NCI-H524 treated with DMSO at 0.1 percent for 48 hours (cell line): Measurements from ENCODE around the gene RAB43.

Experiments
- DNase-seq: peaks from one replicate; lab custom pipeline; 2025; lab: John Stamatoyannopoulos, UW

The RAB43 gene

DNA sequence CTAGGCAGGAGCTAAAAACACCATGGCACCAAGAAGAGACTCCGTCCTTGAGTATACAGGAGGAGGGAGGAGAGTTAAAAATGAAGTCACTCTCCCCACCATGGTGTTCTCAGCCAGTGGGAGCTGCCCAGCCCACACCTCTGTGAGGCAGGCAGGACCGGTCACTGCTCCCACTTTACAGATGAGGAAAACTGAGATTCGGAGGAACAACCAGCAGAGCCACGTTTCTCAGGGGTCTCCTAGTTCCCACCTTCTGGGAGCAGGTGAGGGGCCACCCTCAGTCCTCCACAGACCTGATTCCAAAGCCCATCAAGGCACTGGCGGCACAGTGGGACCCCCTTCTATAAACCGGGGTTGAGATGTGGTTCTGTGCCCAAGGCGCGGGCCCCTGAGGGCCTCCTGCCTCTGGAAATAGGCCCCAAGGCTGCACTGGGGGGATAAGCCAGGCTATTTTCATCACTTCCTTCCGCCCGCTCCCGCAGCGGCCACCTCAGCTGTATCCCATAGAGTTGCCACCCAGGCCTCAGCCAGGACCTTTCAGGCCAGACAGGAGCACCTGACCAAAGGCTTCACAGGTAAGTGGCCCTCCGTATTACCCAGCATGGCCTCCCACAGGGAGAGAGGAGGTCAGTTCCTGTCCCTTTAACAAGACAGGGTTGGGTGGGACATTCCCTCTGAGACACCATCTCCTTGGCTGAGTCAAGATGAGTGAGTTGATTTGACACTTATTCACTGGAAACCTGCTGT, 61.2 kb downstream of the RAB43 start, which contains the start of gene GP9:
Gene GP9, plus strand, starts transcription at position 504 of the 747 bp plus-strand sequence. CDS start 961 bp downstream, outside the sequence.
- no peak for DNase-seq

DNA sequence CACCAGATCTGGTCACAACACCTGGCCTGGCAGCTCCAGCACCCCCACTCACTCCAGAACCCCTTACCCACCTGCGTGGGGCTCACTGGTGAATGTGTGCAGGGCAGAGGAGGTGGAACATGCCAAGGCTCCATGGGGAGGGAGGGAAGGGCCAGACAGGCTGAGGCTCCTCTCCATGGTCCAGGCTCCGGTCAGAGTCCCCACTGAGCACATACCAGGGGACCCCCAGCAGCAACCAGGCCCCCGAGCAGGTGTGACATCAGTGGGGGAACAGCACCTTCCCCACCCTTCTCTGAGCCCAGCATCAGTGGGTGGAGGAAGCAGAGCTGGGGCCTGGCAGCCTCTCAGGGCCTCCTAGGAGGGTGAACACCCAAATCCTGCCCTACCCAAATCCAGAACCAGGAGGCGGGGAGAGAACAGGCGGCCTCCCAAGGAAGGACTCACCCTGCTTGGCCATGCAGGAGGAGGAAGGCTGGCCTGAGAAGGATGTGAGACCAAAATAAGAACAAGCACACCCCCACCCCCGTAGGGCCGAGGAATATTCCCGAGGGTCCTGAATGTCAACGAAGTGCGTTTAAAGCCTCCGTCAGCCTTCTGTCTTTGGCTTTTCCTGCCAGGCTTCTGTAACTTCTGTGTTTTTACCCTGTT, 62.2 kb downstream of the RAB43 start:
- DNase-seq: no peak

GRCh38 chr3:129058441-129059200, 63.0 kb downstream of the RAB43 start:
- no peak for DNase-seq

GRCh38 chr3:129057249-129057648, 64.4 kb downstream of the RAB43 start:
- no peak for DNase-seq

DNA sequence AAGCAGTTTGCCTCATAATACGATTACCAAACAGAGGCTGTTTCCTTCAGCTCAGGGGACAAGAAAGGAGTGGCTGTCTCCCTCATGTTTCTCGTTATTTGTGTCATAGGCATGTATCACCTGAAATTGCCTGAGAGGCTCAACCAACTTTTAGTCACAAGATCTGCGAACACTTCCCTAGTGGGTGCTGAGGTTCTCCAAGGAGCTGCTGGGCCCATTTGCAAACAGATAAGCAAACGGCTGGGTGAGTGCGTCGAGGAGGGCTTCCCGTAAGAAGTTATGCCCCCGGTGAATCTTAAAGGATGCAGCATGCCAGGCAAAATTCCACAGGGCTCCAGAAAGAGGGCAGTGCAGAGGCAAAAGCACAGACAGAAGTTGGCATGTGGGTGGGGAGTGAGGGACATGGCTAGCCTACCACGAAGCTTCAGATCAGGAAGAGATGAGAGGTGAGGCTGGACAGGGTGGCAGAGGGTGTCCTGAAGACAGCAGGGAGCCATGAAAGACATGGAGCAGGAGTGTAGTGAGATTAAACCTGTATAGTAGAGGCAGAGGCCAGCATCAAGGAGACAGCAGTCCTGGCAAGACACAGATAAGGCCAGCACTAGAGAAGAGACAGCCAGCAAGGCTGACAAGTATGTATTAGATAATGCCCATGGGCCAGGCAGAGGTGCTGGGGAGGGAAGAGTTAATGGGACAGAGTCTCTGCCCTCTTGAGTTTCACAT, 65.0 kb downstream of the RAB43 start:
- DNase-seq: no peak

- no peak for DNase-seq
Measured at GRCh38 chr3:129054605-129055104, 66.9 kb downstream of the RAB43 start.

DNA sequence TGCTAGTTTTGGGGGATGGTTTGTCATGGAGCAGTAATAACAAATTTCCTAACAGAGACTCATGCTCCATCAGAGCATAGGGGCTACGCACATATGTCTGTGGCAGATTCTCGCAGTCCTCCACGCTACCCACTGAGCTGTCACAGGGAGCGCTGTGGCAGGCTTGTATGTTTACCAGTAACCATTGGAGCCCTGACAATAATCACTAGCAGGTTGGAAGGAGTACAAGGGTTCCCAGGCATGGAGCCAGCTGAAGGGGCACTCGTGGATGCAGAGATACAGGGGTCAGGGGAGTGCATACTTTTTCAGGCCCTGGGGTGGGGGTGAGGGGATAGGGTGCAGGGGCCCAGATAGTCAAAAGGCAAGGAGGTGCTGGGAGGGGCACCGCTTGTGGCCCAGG, 68.9 kb downstream of the RAB43 start:
- DNase-seq: no peak

DNA sequence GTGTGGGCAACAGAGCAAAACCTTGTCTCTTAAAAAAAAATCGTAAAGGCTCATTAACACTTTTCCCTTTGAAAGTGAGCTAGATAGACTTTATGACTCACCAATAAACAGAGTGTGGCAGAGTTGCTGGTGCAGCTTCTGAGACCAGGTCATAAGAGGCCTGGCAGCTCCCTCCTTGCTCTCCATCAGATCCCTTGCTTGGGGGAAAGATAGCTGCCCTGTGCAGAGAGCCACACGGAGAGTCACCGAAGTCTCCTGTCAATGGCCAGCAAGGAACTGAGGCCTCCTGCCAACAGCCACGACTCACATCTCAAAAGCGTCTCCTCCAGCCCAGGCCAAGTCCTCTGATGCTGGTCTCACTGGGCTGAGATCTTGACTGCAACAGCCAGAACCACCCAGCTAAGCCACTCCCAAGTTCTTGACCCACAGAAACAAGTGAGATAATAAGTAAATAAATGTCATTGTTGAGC, 69.7 kb downstream of the RAB43 start:
- DNase-seq: no peak

DNA sequence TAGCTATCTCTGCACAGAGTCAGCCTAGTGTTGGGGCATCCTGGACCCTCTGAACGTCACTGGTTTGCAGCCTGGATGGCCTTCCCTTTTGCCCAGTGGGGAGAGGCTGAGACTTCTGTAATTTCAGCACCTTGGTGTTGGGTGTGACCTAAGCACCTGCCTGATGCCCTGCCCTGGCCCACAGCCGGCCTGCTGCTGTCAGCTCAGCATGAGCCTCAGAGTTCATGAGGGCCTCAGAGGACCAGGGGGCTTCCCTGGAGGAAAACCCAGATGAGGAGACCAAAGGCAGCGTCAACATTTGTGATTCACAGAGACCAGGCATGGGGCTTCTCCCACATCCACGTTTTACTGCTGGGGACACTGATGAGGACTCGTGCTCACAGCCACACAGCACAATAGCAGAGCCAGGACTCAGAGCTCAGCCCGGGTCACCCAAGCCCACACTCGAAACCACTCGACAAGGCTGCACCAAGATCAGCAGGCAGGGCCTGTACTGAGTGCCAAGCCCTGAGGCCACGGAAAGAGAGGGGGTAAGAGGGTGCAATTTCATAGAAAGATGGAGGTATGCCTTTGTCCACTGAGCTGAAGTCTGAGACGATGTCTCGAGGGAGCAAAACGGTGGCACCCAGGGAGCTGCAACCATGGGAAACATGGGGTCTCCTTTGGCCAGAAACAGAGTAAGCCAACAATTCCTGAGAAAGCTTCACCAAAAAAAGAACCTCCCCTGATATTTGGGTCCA, 70.9 kb downstream of the RAB43 start:
- DNase-seq: no peak

- no peak for DNase-seq
Measured at GRCh38 chr3:129047553-129047839, 74.1 kb downstream of the RAB43 start.

DNA sequence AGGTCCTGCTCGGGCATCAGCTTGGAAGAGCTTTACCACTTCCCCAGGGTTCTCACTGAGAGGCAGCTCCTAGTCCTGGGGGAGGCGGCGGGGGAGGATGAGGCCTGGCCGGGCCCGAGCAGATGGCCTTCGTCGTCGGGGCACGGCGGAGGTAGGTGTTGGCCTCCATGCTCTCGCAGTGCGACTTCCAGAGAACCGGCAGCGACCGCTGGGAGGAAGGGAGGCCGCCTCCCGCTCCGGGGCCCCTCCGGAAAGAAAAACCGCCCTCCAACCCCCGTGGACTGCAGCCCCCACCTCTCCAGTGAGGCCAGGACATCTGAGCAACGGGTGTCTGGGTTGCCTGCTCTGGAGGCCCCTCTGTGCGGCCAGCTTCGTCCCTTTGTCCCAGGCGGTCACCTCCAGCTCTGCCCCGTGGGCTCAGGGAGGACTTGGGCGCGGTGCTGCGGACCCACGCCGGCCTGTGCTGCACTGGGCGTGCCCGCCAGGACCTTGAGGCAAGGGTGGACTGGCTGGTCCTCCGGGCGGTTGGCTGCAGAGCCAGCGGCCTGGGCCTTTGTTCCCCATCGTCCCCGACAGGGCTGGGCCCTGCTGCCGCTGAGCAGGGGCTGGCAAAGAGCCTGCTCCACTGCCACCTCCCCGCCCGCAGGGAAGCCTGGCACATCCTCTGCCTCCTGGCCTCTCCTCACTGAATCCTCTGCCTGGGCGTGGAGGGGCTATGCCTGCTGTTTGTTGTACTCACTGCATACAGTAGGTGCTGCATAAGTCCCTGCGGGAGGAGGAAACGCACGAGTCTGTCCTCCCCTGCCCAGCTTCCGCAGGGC, 74.7 kb downstream of the RAB43 start:
- DNase-seq: no peak

- DNase-seq: no peak
Measured at GRCh38 chr3:129046037-129046731, 75.4 kb downstream of the RAB43 start.

- no peak for DNase-seq
Measured at GRCh38 chr3:129045675-129046036, 75.9 kb downstream of the RAB43 start.

DNA sequence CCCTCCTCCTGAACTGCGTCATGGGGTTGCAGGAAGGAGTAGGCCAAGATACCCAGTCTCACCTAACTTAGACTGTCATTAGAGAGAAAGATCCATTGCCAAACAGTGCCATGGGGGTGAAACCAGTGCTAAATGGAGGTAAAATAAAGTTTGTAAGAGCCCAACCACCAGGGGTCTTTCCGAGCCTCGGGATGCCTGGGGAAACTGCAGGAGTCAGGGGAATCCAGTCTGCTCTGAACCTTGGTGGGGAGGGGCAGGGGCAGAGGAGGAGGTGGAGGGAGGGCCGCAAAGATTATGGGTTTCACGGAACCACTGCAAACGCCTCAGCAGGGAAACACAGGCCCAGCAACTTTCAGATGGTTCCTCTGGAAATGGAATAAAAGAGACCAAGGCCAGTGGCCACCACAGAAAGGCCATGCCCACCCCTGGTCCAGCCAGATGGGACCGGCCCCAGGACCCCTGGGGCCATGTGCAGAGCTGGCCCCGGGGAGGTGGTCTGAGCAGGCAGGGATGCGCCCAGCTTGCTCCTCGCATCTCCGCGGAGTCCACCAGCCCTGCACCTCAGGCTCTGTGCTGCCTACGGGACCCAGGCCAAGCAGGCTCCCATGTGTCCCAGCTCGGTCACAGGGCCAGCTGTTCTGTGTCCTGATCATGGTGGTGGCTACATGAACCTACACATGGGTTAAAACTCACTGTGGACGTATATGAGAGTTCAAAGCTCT, 80.9 kb downstream of the RAB43 start:
- DNase-seq: no peak

GRCh38 chr3:129040039-129040336, 81.6 kb downstream of the RAB43 start:
- DNase-seq: no peak

DNA sequence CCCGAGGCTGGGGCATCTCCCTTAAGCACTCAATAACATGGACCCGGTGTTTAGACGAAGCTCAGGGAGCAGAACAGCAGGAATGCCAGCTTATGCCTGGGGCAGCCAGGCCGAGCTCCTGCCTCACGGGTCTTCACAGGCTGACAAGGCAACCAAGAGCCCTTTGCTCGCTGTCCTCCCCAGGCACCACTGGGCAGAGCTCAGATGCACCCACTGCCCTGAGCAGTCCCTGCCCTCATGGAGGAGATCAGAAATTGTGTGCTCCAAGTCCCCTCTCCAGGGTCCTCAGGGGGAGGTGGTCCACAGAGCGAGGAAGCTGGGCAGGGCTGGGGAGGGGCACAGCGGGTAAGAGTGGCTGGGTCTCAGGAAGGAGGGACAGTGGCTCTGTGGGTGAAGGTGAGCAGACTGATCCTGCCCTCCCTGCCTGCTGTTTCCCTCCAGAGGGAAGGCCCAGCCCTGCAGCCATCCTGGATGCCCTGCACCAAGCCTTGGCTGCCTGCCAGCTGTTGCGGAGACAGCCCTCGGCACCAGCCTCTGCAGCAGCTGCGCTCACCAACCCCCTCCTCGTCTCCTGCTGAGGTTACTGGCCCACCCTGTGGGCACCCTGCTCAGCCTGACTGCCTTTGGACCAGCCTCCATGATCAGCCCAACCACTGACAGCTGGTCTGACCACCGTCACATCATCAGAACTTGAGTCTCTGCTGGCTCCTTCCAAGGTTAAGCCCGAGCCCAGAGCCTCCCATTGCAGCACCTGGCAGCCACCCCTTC, 82.1 kb downstream of the RAB43 start:
- peak; percentile 58 for DNase-seq

GRCh38 chr3:129038121-129038855, 83.3 kb downstream of the RAB43 start:
- DNase-seq: no peak
